NCI-H1417 (cell line): ENCODE results near the gene INPP4A.

Experiments
- DNase-seq, 3 experiments: peaks; one replicate each; lab custom pipeline; 2025; lab: John Stamatoyannopoulos, UW

Gene INPP4A

GRCh38 chr2:98514879-98515249 lies 70.2 kb downstream of the INPP4A start:
- no peak for DNase-seq

- no peak for DNase-seq
Observed at GRCh38 chr2:98515250-98515991, 70.8 kb downstream of the INPP4A start.

GRCh38 chr2:98516571-98516970 lies 71.9 kb downstream of the INPP4A start:
- no peak for DNase-seq

- DNase-seq: no peak
Observed at GRCh38 chr2:98517636-98518035, 73.0 kb downstream of the INPP4A start.

- DNase-seq: no peak
Observed at GRCh38 chr2:98518101-98518500, 73.4 kb downstream of the INPP4A start.

GRCh38 chr2:98519156-98519555 lies 74.5 kb downstream of the INPP4A start:
- DNase-seq: no peak

- no peak for DNase-seq
Observed at GRCh38 chr2:98519851-98520250, 75.2 kb downstream of the INPP4A start.

- DNase-seq: no peak
Observed at GRCh38 chr2:98520806-98521205, 76.1 kb downstream of the INPP4A start.

GRCh38 chr2:98521266-98521665 lies 76.6 kb downstream of the INPP4A start:
- DNase-seq: no peak

GRCh38 chr2:98522854-98523253 lies 78.2 kb downstream of the INPP4A start:
- DNase-seq: no peak

- peak in 1 of 3 experiments; percentile 21 for DNase-seq
Observed at GRCh38 chr2:98524168-98524567, 79.5 kb downstream of the INPP4A start.

GRCh38 chr2:98528349-98528748 lies 83.7 kb downstream of the INPP4A start:
- DNase-seq: no peak

GRCh38 chr2:98530114-98530513 lies 85.5 kb downstream of the INPP4A start:
- DNase-seq: no peak

- DNase-seq: peak in 2 of 3 experiments; percentile 25 to 49
Observed at GRCh38 chr2:98532756-98533155, 88.1 kb downstream of the INPP4A start.

GRCh38 chr2:98533547-98533946 lies 88.9 kb downstream of the INPP4A start:
- no peak for DNase-seq

- no peak for DNase-seq
Observed at GRCh38 chr2:98534761-98535160, 90.1 kb downstream of the INPP4A start.

- no peak for DNase-seq
Observed at GRCh38 chr2:98535971-98536677, 91.5 kb downstream of the INPP4A start.

GRCh38 chr2:98537390-98538126 lies 92.9 kb downstream of the INPP4A start:
- DNase-seq: no peak

- no peak for DNase-seq
Observed at GRCh38 chr2:98538280-98539041, 93.8 kb downstream of the INPP4A start.

- DNase-seq: no peak
Observed at GRCh38 chr2:98539056-98539735, 94.5 kb downstream of the INPP4A start.

GRCh38 chr2:98540536-98540935 lies 95.9 kb downstream of the INPP4A start:
- DNase-seq: no peak

- no peak for DNase-seq
Observed at GRCh38 chr2:98541489-98541888, 96.8 kb downstream of the INPP4A start.
